OCI-LY3 (cell line): ENCODE measurements around the gene CARS2.
"Not testable (repeated sequence)": the region's sequence is repeated elsewhere in the genome, so short reads cannot be mapped to it uniquely, and the experiment has no call there.

Source experiments
- H2AFZ ChIP-seq: fragments of 200-600, 300-600 bp; shearing (Covaris generic); 2 replicates; pipeline ENCODE4 v1.6.0; 2014; ENCODE audit warnings: antibody characterized with exemption, low read depth, low read length
- H3K27ac ChIP-seq: fragments of 200-600, 300-600 bp; sonication (generic); 2 replicates; pipeline ENCODE4 v1.5.1; 2014; ENCODE audit warnings: mild to moderate bottlenecking, low read length, moderate library complexity, mixed read lengths
- H3K27me3 ChIP-seq: fragments of 200-600, 300-600 bp; sonication (generic); 2 replicates; pipeline ENCODE4 v1.6.1; 2014; ENCODE audit warnings: low read depth, low read length, mixed read lengths
- H3K36me3 ChIP-seq: fragments of 200-600, 300-600 bp; sonication (generic); replicated peaks from 2 replicates; pipeline ENCODE3; 2014; ENCODE audit warnings: low read depth, low read length, mixed read lengths
- H3K4me1 ChIP-seq: fragments of 300-600, 200-600 bp; sonication (generic); 2 replicates; pipeline ENCODE4 v1.6.1; 2014; ENCODE audit warnings: low read length, mixed read lengths
- H3K4me2 ChIP-seq: fragments of 200-600, 300-600 bp; sonication (generic); 2 replicates; pipeline ENCODE4 v1.6.1; 2014; ENCODE audit warnings: low read length, mixed read lengths
- H3K4me3 ChIP-seq: fragments of 300-600, 200-600 bp; sonication (generic); 2 replicates; pipeline ENCODE4 v1.5.1; 2014; ENCODE audit warnings: antibody characterized with exemption, mild to moderate bottlenecking, low read length, moderate library complexity
- H3K79me2 ChIP-seq: fragments of 300-600, 200-600 bp; shearing (Covaris generic); 2 replicates; pipeline ENCODE4 v1.6.1; 2014; ENCODE audit warnings: mild to moderate bottlenecking, low read length, mixed read lengths
- H3K9ac ChIP-seq: fragments of 300-600, 200-600 bp; shearing (Covaris generic); 2 replicates; pipeline ENCODE4 v1.6.0; 2014; ENCODE audit warnings: mild to moderate bottlenecking, low read length, moderate library complexity
- H3K9me3 ChIP-seq: fragments of 200-600, 300-600 bp; shearing (Covaris generic); 2 replicates; pipeline ENCODE4 v1.6.1; 2014; ENCODE audit warnings: low read length, mixed read lengths; ENCODE audit not compliant: insufficient read depth
- H4K20me1 ChIP-seq: fragments of 200-600, 300-600 bp; sonication (generic); 2 replicates; pipeline ENCODE4 v1.6.1; 2016; ENCODE audit warnings: low read length, mixed read lengths; ENCODE audit not compliant: insufficient read depth
- EZH2phosphoT487 ChIP-seq: fragments of 200-600 bp; shearing (Covaris generic); IDR thresholded peaks from 2 replicates; pipeline ENCODE4 v1.6.1; 2018; ENCODE audit warnings: antibody characterized with exemption, mixed run types, low read depth
- TF ChIP-seq, protein P1 (sequence below): fragments of 200-600, 300-600 bp; sonication (generic); IDR thresholded peaks from 2 replicates; pipeline ENCODE4 v1.5.1; 2014; ENCODE audit warnings: antibody characterized with exemption, low read length, low read depth

Gene CARS2

DNA sequence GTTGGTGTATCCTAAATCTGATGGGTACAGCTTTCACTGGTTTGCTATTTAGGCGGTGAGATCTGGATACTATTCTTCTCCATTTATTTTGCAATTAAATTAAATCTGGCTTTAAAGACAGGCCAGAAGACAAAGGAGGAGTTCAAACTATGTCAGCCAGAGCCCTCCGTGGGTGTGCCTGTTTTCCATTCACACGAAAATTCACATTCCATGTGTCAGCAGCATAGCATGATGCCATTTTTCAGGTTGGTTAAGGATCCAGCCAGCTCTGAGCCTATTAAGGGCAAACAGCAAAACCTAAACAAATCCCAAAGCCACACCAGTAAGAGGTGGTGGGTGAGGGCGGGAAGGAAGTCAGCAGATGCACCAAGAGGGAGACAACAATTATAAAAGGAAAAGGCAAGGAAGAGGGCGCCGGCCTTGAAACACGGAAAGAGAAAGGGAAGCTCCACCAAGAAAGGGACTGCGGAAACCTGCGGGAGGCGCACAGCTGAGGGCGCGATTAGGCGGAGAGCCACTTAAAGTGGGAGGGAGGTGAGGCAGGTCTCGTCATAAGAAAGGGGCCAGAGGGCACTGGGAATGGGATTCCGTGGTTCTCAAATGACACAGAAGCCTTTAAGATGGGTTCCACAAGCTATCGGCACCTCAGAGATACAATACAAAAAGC lies 43.0 kb downstream of the CARS2 start:
- peaks cover 87% of the 10 kb centered on the region for H3K36me3 ChIP-seq
- H3K27ac ChIP-seq = no peak overlapping the region
- no peak for TF ChIP-seq EZH2phosphoT487
- TF ChIP-seq, protein P1, sequence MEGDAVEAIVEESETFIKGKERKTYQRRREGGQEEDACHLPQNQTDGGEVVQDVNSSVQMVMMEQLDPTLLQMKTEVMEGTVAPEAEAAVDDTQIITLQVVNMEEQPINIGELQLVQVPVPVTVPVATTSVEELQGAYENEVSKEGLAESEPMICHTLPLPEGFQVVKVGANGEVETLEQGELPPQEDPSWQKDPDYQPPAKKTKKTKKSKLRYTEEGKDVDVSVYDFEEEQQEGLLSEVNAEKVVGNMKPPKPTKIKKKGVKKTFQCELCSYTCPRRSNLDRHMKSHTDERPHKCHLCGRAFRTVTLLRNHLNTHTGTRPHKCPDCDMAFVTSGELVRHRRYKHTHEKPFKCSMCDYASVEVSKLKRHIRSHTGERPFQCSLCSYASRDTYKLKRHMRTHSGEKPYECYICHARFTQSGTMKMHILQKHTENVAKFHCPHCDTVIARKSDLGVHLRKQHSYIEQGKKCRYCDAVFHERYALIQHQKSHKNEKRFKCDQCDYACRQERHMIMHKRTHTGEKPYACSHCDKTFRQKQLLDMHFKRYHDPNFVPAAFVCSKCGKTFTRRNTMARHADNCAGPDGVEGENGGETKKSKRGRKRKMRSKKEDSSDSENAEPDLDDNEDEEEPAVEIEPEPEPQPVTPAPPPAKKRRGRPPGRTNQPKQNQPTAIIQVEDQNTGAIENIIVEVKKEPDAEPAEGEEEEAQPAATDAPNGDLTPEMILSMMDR = no peak
- no peak overlapping the region for H3K4me2 ChIP-seq
- H2AFZ ChIP-seq = no peak overlapping the region
- peaks cover 3% of the 10 kb centered on the region; the same call in 1 of the 2 replicates for H3K79me2 ChIP-seq
- no peaks in the 10 kb centered on the region for H3K9me3 ChIP-seq
- H4K20me1 ChIP-seq = peaks cover 7% of the 10 kb centered on the region; the same call in 1 of the 2 replicates
- peaks cover 25% of the 10 kb centered on the region for H3K4me1 ChIP-seq
- no peak overlapping the region for H3K4me3 ChIP-seq
- no peak overlapping the region for H3K9ac ChIP-seq
- no peaks in the 10 kb centered on the region for H3K27me3 ChIP-seq

DNA sequence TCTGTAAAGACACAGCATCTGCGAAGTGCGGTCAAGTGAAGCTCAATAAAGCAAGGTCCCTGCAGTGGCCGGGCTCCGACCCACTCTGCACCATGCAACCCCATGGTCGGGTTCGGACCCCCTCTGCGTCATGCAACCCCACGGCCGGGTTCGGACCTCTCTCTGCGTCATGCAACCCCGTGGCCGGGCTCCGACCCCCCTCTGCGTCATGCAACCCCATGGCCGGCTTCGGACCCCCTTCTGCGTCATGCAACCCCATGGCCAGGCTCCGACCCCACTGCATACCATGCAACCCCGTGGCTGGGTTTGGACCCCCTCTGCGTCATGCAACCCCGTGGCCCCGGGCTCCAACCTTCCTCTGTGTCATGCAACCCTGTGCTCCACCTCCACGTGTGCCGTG lies 43.8 kb downstream of the CARS2 start:
- TF ChIP-seq, protein P1 = no peak
- no peak for TF ChIP-seq EZH2phosphoT487
- Histone ChIP-seq H3K79me2 (peaks cover 7% of the 10 kb centered on the region; the same call in 1 of the 2 replicates), H3K4me1 (peaks cover 30% of the 10 kb centered on the region), H3K27ac (no peak overlapping the region), H3K27me3 (no peaks in the 10 kb centered on the region), H3K4me3 (no peak overlapping the region), H3K4me2 (no peak overlapping the region), H3K36me3 (peaks cover 86% of the 10 kb centered on the region), H4K20me1 (peaks cover 11% of the 10 kb centered on the region; the same call in 1 of the 2 replicates), H3K9me3 (no peaks in the 10 kb centered on the region), H2AFZ (no peak overlapping the region), H3K9ac (no peak overlapping the region)

DNA sequence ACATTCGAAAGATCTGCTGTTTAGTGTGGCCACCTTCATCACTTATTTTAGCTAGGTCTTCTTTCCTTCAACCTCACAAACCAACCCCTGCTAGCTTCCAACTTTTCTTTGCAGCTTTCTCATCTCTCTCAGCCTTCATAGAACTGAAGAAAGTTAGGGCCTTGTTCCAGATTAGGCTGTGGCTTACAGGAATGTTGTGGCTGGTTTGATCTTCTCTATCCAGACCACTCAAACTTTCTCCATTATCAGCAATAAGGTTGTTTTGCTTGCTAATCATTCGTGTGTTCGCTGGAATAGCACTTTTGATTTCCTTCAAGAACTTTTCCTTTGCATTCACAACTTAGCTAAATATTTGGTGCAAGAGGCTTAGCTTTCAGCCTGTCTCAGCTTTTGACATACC lies 44.7 kb downstream of the CARS2 start:
- TF ChIP-seq EZH2phosphoT487 = no peak
- TF ChIP-seq, protein P1 = no peak
- peaks cover 7% of the 10 kb centered on the region; the same call in 1 of the 2 replicates for H3K79me2 ChIP-seq
- H3K9me3 ChIP-seq = no peaks in the 10 kb centered on the region
- peaks cover 78% of the 10 kb centered on the region for H3K36me3 ChIP-seq
- peaks cover 11% of the 10 kb centered on the region; the same call in 1 of the 2 replicates for H4K20me1 ChIP-seq
- H3K4me2 ChIP-seq = no peak overlapping the region
- no peak overlapping the region for H2AFZ ChIP-seq
- H3K27me3 ChIP-seq = no peaks in the 10 kb centered on the region
- no peak overlapping the region for H3K9ac ChIP-seq
- H3K27ac ChIP-seq = no peak overlapping the region
- peaks cover 29% of the 10 kb centered on the region for H3K4me1 ChIP-seq
- no peak overlapping the region for H3K4me3 ChIP-seq

DNA sequence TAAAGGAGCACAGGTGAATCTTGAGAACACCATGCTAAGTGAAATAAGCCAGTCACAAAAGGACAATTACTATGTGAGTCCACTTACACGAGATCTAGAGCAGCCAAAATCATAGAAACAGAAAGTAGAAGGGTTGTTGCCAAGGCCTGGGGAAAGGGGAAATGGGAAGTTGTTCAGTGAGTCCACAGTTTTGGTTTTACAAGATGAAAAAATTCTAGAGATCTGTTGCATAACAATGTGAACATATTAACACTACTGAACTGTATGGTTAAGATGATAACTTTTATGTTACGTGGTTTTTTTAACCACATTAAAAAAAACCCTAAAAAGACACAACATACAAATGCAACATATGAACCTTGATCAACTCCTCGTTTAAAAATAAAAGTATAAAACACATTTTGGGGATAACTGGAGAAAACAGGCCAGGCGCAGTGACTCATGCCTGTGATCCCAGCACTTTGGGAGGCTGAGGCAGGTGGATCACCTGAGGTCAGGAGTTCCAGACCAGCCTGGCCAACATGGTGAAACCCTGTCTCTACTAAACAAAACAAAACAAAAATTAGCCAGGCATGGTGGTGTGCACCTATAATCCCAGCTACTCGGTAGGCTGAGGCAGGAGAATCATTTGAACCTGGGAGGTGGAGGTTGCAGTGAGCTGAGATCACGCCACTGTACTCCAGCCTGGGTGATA lies 47.6 kb downstream of the CARS2 start:
- H3K27me3 ChIP-seq, H3K9me3 ChIP-seq, H3K79me2 ChIP-seq, H2AFZ ChIP-seq: not testable (repeated sequence)
- H3K36me3 ChIP-seq = peaks cover 61% of the 10 kb centered on the region
- H3K4me2 ChIP-seq = peak overlapping the region; percentile 65
- H3K4me3 ChIP-seq = peak overlapping the region; percentile 45
- H3K9ac ChIP-seq = peak overlapping the region; percentile 4; the same call in 1 of the 2 replicates
- H3K4me1 ChIP-seq = peaks cover 20% of the 10 kb centered on the region
- peaks cover 15% of the 10 kb centered on the region; the same call in 1 of the 2 replicates for H4K20me1 ChIP-seq
- H3K27ac ChIP-seq = peak overlapping the region; percentile 34
